ENCODE data around the gene SEPHS1. TPM values are rescaled to one million over a fixed set of nuclear protein-coding genes. Genes with fewer than 3 reads are reported as not detected.

The SEPHS1 gene
- total and polyA plus RNA-seq, 2 of the 8 experiments (the other 6 are each of a cell fraction or from before 2014, with no cell fraction given) = 270 to 683 TPM

DNA sequence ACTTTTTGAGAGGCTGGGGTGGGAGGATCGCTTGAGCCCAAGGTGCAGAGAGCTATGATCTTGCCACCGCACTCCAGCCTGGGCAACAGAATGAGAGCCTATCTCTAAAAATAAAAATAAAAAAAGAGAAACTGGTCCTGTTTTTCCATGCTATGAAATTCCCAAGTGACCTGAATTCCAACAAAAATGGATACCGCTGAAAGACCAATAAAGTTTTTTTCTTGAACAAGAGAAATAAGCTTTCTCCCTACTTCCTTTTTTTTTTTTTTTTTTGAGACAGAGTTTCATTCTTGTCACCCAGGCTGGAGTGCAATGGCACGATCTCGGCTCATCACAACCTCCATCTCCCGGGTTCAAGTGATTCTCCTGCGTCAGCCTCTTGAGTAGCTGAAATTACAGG lies 12.5 kb upstream of the SEPHS1 start (continued):
- TF ChIP-seq, protein P1, sequence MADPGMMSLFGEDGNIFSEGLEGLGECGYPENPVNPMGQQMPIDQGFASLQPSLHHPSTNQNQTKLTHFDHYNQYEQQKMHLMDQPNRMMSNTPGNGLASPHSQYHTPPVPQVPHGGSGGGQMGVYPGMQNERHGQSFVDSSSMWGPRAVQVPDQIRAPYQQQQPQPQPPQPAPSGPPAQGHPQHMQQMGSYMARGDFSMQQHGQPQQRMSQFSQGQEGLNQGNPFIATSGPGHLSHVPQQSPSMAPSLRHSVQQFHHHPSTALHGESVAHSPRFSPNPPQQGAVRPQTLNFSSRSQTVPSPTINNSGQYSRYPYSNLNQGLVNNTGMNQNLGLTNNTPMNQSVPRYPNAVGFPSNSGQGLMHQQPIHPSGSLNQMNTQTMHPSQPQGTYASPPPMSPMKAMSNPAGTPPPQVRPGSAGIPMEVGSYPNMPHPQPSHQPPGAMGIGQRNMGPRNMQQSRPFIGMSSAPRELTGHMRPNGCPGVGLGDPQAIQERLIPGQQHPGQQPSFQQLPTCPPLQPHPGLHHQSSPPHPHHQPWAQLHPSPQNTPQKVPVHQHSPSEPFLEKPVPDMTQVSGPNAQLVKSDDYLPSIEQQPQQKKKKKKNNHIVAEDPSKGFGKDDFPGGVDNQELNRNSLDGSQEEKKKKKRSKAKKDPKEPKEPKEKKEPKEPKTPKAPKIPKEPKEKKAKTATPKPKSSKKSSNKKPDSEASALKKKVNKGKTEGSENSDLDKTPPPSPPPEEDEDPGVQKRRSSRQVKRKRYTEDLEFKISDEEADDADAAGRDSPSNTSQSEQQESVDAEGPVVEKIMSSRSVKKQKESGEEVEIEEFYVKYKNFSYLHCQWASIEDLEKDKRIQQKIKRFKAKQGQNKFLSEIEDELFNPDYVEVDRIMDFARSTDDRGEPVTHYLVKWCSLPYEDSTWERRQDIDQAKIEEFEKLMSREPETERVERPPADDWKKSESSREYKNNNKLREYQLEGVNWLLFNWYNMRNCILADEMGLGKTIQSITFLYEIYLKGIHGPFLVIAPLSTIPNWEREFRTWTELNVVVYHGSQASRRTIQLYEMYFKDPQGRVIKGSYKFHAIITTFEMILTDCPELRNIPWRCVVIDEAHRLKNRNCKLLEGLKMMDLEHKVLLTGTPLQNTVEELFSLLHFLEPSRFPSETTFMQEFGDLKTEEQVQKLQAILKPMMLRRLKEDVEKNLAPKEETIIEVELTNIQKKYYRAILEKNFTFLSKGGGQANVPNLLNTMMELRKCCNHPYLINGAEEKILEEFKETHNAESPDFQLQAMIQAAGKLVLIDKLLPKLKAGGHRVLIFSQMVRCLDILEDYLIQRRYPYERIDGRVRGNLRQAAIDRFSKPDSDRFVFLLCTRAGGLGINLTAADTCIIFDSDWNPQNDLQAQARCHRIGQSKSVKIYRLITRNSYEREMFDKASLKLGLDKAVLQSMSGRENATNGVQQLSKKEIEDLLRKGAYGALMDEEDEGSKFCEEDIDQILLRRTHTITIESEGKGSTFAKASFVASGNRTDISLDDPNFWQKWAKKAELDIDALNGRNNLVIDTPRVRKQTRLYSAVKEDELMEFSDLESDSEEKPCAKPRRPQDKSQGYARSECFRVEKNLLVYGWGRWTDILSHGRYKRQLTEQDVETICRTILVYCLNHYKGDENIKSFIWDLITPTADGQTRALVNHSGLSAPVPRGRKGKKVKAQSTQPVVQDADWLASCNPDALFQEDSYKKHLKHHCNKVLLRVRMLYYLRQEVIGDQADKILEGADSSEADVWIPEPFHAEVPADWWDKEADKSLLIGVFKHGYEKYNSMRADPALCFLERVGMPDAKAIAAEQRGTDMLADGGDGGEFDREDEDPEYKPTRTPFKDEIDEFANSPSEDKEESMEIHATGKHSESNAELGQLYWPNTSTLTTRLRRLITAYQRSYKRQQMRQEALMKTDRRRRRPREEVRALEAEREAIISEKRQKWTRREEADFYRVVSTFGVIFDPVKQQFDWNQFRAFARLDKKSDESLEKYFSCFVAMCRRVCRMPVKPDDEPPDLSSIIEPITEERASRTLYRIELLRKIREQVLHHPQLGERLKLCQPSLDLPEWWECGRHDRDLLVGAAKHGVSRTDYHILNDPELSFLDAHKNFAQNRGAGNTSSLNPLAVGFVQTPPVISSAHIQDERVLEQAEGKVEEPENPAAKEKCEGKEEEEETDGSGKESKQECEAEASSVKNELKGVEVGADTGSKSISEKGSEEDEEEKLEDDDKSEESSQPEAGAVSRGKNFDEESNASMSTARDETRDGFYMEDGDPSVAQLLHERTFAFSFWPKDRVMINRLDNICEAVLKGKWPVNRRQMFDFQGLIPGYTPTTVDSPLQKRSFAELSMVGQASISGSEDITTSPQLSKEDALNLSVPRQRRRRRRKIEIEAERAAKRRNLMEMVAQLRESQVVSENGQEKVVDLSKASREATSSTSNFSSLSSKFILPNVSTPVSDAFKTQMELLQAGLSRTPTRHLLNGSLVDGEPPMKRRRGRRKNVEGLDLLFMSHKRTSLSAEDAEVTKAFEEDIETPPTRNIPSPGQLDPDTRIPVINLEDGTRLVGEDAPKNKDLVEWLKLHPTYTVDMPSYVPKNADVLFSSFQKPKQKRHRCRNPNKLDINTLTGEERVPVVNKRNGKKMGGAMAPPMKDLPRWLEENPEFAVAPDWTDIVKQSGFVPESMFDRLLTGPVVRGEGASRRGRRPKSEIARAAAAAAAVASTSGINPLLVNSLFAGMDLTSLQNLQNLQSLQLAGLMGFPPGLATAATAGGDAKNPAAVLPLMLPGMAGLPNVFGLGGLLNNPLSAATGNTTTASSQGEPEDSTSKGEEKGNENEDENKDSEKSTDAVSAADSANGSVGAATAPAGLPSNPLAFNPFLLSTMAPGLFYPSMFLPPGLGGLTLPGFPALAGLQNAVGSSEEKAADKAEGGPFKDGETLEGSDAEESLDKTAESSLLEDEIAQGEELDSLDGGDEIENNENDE (IDR thresholded peaks at IDR 0.05; ENCODE audit: insufficient replicate concordance, low read length) = no peak
- TF ChIP-seq CHD1 (IDR thresholded peaks at IDR 0.05; ENCODE audit: low read depth, low read length) (no peak), SP1 (IDR thresholded peaks at IDR 0.05; ENCODE audit: low read depth, low read length) (no peak), GABPA (IDR thresholded peaks at IDR 0.05; ENCODE audit: borderline replicate concordance, insufficient read depth, low read length) (no peak), POU5F1 (IDR thresholded peaks at IDR 0.05; ENCODE audit: low read depth, low read length) (no peak), SRF (IDR thresholded peaks at IDR 0.05; ENCODE audit: low read depth, low read length) (no peak), FOSL1 (IDR thresholded peaks at IDR 0.05; ENCODE audit: insufficient read depth, low read depth, low read length) (no peak), YY1 (IDR thresholded peaks at IDR 0.05; ENCODE audit: low read depth, low read length) (no peak), SAP30 (IDR thresholded peaks at IDR 0.05; ENCODE audit: insufficient read depth, insufficient replicate concordance, low read length) (no peak), SIN3A (conservative IDR thresholded peaks at IDR 0.05 in 1 of 2, IDR thresholded peaks at IDR 0.05 in 1 of 2; ENCODE audit: low read depth in 1 of 2, low read length in 2 of 2) (no peak), GTF2F1 (IDR thresholded peaks at IDR 0.05; ENCODE audit: borderline replicate concordance, low read depth, low read length) (no peak), BCL11A (IDR thresholded peaks at IDR 0.05; ENCODE audit: low read depth in 2 of 2, low read length in 2 of 2) (no peak)

Data from H1 (cell line).